H1 (cell line): ENCODE data around the gene SLC10A2. TPM values are rescaled to one million over a fixed set of nuclear protein-coding genes. Genes with fewer than 3 reads are reported as not detected.

Experiments used
- NRF1 ChIP-seq: IDR thresholded peaks from 2 replicates; pipeline ENCODE4 v1.6.1; 2011; ENCODE audit warnings: mild to moderate bottlenecking, low read depth, low read length, improper control_type of control experiment
- YY1 ChIP-seq: IDR thresholded peaks from 2 replicates; pipeline ENCODE4 v1.6.1; 2011; ENCODE audit warnings: low read depth, mild to moderate bottlenecking, low read length
- polyA plus RNA-seq, 7 experiments: library from polyadenylated mRNA; depleted of rRNA in 3 of 7; stranded (reverse) in 5 of 7; unstranded in 2 of 7; fragments of >200 nt in 5 of 7; fragments of 200-250 nt in 2 of 7; gene quantifications; 1 replicate in 5 of 7; 2 replicates in 1 of 7; 4 replicates in 1 of 7; pipeline versions ENCODE4 v1.2.1 to v1.2.3, GENCODE V29; 2011 to 2013; ENCODE audit warnings: missing spikeins in 2 of 7, mixed read lengths in 2 of 7
- total RNA-seq: library from RNA; stranded (reverse); fragmentation: NEBNext Ultra II Directional; extraction: Animal tissue kit (Norgen Biotek cat#: 25700); gene quantifications from 2 replicates; pipeline ENCODE4 v1.2.1, GENCODE V29; 2021
- TF ChIP-seq, protein P1 (sequence below): fragments of 300-600 bp; sonication (generic); IDR thresholded peaks from 2 replicates; pipeline ENCODE4 v1.7.1; 2012; ENCODE audit warnings: low read length, moderate library complexity, mild to moderate bottlenecking, inconsistent platforms; ENCODE audit not compliant: insufficient replicate concordance

The SLC10A2 gene
- total and polyA plus RNA-seq, 2 of the 8 experiments (the other 6 are each of a cell fraction or from before 2014, with no cell fraction given): not detected

GRCh38 chr13:103102482-103102881, 36.3 kb upstream of the SLC10A2 start (continued):
- no peak for TF ChIP-seq NRF1
- no peak for TF ChIP-seq YY1
- TF ChIP-seq, protein P1, sequence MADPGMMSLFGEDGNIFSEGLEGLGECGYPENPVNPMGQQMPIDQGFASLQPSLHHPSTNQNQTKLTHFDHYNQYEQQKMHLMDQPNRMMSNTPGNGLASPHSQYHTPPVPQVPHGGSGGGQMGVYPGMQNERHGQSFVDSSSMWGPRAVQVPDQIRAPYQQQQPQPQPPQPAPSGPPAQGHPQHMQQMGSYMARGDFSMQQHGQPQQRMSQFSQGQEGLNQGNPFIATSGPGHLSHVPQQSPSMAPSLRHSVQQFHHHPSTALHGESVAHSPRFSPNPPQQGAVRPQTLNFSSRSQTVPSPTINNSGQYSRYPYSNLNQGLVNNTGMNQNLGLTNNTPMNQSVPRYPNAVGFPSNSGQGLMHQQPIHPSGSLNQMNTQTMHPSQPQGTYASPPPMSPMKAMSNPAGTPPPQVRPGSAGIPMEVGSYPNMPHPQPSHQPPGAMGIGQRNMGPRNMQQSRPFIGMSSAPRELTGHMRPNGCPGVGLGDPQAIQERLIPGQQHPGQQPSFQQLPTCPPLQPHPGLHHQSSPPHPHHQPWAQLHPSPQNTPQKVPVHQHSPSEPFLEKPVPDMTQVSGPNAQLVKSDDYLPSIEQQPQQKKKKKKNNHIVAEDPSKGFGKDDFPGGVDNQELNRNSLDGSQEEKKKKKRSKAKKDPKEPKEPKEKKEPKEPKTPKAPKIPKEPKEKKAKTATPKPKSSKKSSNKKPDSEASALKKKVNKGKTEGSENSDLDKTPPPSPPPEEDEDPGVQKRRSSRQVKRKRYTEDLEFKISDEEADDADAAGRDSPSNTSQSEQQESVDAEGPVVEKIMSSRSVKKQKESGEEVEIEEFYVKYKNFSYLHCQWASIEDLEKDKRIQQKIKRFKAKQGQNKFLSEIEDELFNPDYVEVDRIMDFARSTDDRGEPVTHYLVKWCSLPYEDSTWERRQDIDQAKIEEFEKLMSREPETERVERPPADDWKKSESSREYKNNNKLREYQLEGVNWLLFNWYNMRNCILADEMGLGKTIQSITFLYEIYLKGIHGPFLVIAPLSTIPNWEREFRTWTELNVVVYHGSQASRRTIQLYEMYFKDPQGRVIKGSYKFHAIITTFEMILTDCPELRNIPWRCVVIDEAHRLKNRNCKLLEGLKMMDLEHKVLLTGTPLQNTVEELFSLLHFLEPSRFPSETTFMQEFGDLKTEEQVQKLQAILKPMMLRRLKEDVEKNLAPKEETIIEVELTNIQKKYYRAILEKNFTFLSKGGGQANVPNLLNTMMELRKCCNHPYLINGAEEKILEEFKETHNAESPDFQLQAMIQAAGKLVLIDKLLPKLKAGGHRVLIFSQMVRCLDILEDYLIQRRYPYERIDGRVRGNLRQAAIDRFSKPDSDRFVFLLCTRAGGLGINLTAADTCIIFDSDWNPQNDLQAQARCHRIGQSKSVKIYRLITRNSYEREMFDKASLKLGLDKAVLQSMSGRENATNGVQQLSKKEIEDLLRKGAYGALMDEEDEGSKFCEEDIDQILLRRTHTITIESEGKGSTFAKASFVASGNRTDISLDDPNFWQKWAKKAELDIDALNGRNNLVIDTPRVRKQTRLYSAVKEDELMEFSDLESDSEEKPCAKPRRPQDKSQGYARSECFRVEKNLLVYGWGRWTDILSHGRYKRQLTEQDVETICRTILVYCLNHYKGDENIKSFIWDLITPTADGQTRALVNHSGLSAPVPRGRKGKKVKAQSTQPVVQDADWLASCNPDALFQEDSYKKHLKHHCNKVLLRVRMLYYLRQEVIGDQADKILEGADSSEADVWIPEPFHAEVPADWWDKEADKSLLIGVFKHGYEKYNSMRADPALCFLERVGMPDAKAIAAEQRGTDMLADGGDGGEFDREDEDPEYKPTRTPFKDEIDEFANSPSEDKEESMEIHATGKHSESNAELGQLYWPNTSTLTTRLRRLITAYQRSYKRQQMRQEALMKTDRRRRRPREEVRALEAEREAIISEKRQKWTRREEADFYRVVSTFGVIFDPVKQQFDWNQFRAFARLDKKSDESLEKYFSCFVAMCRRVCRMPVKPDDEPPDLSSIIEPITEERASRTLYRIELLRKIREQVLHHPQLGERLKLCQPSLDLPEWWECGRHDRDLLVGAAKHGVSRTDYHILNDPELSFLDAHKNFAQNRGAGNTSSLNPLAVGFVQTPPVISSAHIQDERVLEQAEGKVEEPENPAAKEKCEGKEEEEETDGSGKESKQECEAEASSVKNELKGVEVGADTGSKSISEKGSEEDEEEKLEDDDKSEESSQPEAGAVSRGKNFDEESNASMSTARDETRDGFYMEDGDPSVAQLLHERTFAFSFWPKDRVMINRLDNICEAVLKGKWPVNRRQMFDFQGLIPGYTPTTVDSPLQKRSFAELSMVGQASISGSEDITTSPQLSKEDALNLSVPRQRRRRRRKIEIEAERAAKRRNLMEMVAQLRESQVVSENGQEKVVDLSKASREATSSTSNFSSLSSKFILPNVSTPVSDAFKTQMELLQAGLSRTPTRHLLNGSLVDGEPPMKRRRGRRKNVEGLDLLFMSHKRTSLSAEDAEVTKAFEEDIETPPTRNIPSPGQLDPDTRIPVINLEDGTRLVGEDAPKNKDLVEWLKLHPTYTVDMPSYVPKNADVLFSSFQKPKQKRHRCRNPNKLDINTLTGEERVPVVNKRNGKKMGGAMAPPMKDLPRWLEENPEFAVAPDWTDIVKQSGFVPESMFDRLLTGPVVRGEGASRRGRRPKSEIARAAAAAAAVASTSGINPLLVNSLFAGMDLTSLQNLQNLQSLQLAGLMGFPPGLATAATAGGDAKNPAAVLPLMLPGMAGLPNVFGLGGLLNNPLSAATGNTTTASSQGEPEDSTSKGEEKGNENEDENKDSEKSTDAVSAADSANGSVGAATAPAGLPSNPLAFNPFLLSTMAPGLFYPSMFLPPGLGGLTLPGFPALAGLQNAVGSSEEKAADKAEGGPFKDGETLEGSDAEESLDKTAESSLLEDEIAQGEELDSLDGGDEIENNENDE: no peak
